Neural cell (in vitro differentiated cells): ENCODE data around the gene SAMD4B. TPM values are rescaled to one million over a fixed set of nuclear protein-coding genes. Genes with fewer than 3 reads are reported as not detected.

Experiments used
- H2AFZ ChIP-seq: fragments of 200-600, 300-800 bp; sonication (generic), shearing (Covaris generic); 2 replicates; pipeline ENCODE4 v1.6.0; 2014; ENCODE audit warnings: low read depth, mild to moderate bottlenecking, antibody characterized with exemption, low read length, moderate library complexity
- H3F3A ChIP-seq: fragments of 200-600 bp; shearing (Covaris generic); 2 replicates; pipeline ENCODE4 v1.6.1; 2016; ENCODE audit warnings: mild to moderate bottlenecking, moderate library complexity, mixed read lengths, antibody characterized with exemption, low read length; ENCODE audit not compliant: insufficient read depth, poor library complexity, severe bottlenecking
- H3K27ac ChIP-seq: fragments of 200-600, 300-800 bp; sonication (generic), shearing (Covaris generic); 2 replicates; pipeline ENCODE4 v1.5.1; 2014; ENCODE audit warnings: mild to moderate bottlenecking, low read length, moderate library complexity
- H3K27me3 ChIP-seq: fragments of 300-800, 200-600 bp; sonication (generic), shearing (Covaris generic); 2 replicates; pipeline ENCODE4 v1.6.0; 2014; ENCODE audit warnings: mild to moderate bottlenecking, low read depth, low read length, moderate library complexity; ENCODE audit not compliant: insufficient read depth
- H3K36me3 ChIP-seq: fragments of 300-800, 200-600 bp; sonication (generic), shearing (Covaris generic); 2 replicates; pipeline ENCODE4 v1.5.1; 2014; ENCODE audit warnings: mild to moderate bottlenecking, antibody characterized with exemption, low read length, moderate library complexity; ENCODE audit not compliant: insufficient read depth
- H3K4me2 ChIP-seq: fragments of 300-800, 200-600 bp; sonication (generic), shearing (Covaris generic); 2 replicates; pipeline ENCODE4 v1.6.0; 2014; ENCODE audit warnings: mild to moderate bottlenecking, low read length
- H3K4me3 ChIP-seq: fragments of 300-800, 200-600 bp; sonication (generic), shearing (Covaris generic); 2 replicates; pipeline ENCODE4 v1.5.1; 2014; ENCODE audit warnings: mild to moderate bottlenecking, low read length, moderate library complexity
- H3K79me2 ChIP-seq: fragments of 200-600 bp; shearing (Covaris generic); replicated peaks from 2 replicates; pipeline ENCODE4 v1.6.0; 2014; ENCODE audit warnings: mild to moderate bottlenecking, low read length, moderate library complexity; ENCODE audit not compliant: insufficient read depth
- H3K9ac ChIP-seq: fragments of 300-800, 200-600 bp; sonication (generic), shearing (Covaris generic); 2 replicates; pipeline ENCODE4 v1.6.1; 2016; ENCODE audit warnings: mild to moderate bottlenecking, low read length, mixed read lengths
- H3K9me2 ChIP-seq: fragments of 200-600 bp; shearing (Covaris generic); 2 replicates; pipeline ENCODE4 v1.6.1; 2016; ENCODE audit warnings: mild to moderate bottlenecking, low read length, mixed read lengths; ENCODE audit not compliant: insufficient read depth
- H3K9me3 ChIP-seq: fragments of 200-600, 300-800 bp; sonication (generic), shearing (Covaris generic); 2 replicates; pipeline ENCODE4 v1.6.1; 2016; ENCODE audit warnings: mild to moderate bottlenecking, mixed run types, low read length, moderate library complexity, mixed read lengths
- H4K20me1 ChIP-seq: fragments of 200-600 bp; shearing (Covaris generic); 2 replicates; pipeline ENCODE4 v1.6.1; 2016; ENCODE audit warnings: mild to moderate bottlenecking, mixed run types; ENCODE audit not compliant: insufficient read depth
- EP300 ChIP-seq: fragments of 450-650 bp; conservative IDR thresholded peaks from 2 replicates; pipeline ENCODE4 v1.6.1; 2014; ENCODE audit warnings: antibody characterized with exemption, mild to moderate bottlenecking, moderate library complexity; ENCODE audit not compliant: poor library complexity, severe bottlenecking
- EZH2 ChIP-seq: fragments of 200-600, 300-800 bp; shearing (Covaris generic), sonication (generic); IDR thresholded peaks from 2 replicates; pipeline ENCODE4 v1.6.1; 2014; ENCODE audit warnings: antibody characterized with exemption, low read length, borderline replicate concordance, mild to moderate bottlenecking; ENCODE audit not compliant: insufficient read depth, poor library complexity, severe bottlenecking
- MXI1 ChIP-seq: fragments of 450-650 bp; conservative IDR thresholded peaks from 2 replicates; pipeline ENCODE4 v1.6.1; 2014; ENCODE audit warnings: antibody characterized with exemption, mild to moderate bottlenecking; ENCODE audit not compliant: poor library complexity, severe bottlenecking
- POLR2AphosphoS5 ChIP-seq: IDR thresholded peaks from 2 replicates; pipeline ENCODE4 v1.6.1; 2012
- RAD21 ChIP-seq: fragments of 450-650 bp; conservative IDR thresholded peaks from 2 replicates; pipeline ENCODE4 v1.6.1; 2014; ENCODE audit warnings: antibody characterized with exemption, mild to moderate bottlenecking, moderate library complexity
- SMC3 ChIP-seq: fragments of 450-650 bp; conservative IDR thresholded peaks from 2 replicates; pipeline ENCODE4 v1.6.1; 2014; ENCODE audit warnings: antibody characterized with exemption, mild to moderate bottlenecking, moderate library complexity; ENCODE audit not compliant: poor library complexity
- TAF1 ChIP-seq: IDR thresholded peaks from 2 replicates; pipeline ENCODE4 v1.6.1; 2012; ENCODE audit warnings: low read depth
- polyA plus RNA-seq: library from polyadenylated mRNA; depleted of rRNA; stranded (reverse); fragments of >200 nt; gene quantifications from 2 replicates; pipeline ENCODE4 v1.2.3, GENCODE V29; 2014
- TF ChIP-seq, protein P1 (sequence below): IDR thresholded peaks from 2 replicates; pipeline ENCODE4 v1.6.1; 2012; ENCODE audit warnings: borderline replicate concordance
- TF ChIP-seq, protein P2 (sequence below): fragments of 450-650 bp; IDR thresholded peaks from 2 replicates; pipeline ENCODE4 v1.5.1; 2014; ENCODE audit warnings: antibody characterized with exemption, mild to moderate bottlenecking, moderate library complexity; ENCODE audit not compliant: poor library complexity, severe bottlenecking

Gene SAMD4B
- polyA plus RNA-seq, 1 donor from 2014 or later: 19.3 TPM

DNA sequence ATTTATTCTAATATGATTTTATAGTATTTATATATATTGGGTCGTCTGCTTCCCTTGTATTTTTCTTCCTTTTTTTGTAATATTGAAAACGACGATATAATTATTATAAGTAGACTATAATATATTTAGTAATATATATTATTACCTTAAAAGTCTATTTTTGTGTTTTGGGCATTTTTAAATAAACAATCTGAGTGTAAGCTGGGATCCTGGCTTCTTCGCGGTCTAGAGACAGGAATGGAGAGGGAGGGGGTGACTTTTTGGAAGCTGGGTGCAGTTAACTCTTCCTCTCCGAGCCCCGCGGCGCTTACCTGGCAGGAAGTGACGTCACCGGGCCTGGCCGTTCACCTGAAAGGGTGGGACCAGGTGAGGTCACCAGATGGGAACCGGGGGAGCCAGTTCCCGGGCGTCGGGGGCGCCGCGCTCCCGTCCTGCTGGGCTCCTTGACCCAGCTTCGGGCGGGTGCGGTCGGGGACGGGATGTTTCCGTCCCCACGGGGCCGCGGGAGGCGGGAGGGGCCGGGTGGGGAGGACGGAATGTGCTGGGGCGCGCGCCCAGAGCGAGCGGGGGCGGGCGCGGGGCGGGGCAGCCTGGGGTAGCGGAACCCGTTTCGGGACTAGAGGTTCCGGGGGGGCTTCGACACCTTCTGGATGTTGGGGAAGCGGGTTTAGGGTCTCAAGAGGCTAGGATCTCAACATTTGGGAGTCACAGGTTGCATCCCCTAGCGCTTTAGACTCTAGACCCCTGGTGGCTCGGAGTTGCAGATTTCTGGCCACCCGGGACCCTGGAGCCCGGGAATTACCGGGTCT, 67.2 kb downstream of the SAMD4B start:
- peak overlapping the region; percentile 35 for H3K4me2 ChIP-seq
- H3K9me3 ChIP-seq: no peaks in the 10 kb centered on the region
- no peak for TF ChIP-seq SMC3
- TF ChIP-seq EP300: no peak
- TF ChIP-seq RAD21: no peak
- TF ChIP-seq EZH2: no peak
- TF ChIP-seq, protein P1, sequence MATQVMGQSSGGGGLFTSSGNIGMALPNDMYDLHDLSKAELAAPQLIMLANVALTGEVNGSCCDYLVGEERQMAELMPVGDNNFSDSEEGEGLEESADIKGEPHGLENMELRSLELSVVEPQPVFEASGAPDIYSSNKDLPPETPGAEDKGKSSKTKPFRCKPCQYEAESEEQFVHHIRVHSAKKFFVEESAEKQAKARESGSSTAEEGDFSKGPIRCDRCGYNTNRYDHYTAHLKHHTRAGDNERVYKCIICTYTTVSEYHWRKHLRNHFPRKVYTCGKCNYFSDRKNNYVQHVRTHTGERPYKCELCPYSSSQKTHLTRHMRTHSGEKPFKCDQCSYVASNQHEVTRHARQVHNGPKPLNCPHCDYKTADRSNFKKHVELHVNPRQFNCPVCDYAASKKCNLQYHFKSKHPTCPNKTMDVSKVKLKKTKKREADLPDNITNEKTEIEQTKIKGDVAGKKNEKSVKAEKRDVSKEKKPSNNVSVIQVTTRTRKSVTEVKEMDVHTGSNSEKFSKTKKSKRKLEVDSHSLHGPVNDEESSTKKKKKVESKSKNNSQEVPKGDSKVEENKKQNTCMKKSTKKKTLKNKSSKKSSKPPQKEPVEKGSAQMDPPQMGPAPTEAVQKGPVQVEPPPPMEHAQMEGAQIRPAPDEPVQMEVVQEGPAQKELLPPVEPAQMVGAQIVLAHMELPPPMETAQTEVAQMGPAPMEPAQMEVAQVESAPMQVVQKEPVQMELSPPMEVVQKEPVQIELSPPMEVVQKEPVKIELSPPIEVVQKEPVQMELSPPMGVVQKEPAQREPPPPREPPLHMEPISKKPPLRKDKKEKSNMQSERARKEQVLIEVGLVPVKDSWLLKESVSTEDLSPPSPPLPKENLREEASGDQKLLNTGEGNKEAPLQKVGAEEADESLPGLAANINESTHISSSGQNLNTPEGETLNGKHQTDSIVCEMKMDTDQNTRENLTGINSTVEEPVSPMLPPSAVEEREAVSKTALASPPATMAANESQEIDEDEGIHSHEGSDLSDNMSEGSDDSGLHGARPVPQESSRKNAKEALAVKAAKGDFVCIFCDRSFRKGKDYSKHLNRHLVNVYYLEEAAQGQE: no peak
- no peak for TF ChIP-seq POLR2AphosphoS5
- H3K27me3 ChIP-seq: peaks cover 52% of the 10 kb centered on the region
- H4K20me1 ChIP-seq: no peaks in the 10 kb centered on the region
- peaks cover 9% of the 10 kb centered on the region for H3K79me2 ChIP-seq
- H3K27ac ChIP-seq: no peak overlapping the region
- H3K9me2 ChIP-seq: no peaks in the 10 kb centered on the region
- no peaks in the 10 kb centered on the region for H3K36me3 ChIP-seq
- H3K9ac ChIP-seq: peak overlapping the region; percentile 52
- no peak overlapping the region for H2AFZ ChIP-seq
- H3F3A ChIP-seq: no peaks in the 10 kb centered on the region
- H3K4me3 ChIP-seq: peak overlapping the region; percentile 67

DNA sequence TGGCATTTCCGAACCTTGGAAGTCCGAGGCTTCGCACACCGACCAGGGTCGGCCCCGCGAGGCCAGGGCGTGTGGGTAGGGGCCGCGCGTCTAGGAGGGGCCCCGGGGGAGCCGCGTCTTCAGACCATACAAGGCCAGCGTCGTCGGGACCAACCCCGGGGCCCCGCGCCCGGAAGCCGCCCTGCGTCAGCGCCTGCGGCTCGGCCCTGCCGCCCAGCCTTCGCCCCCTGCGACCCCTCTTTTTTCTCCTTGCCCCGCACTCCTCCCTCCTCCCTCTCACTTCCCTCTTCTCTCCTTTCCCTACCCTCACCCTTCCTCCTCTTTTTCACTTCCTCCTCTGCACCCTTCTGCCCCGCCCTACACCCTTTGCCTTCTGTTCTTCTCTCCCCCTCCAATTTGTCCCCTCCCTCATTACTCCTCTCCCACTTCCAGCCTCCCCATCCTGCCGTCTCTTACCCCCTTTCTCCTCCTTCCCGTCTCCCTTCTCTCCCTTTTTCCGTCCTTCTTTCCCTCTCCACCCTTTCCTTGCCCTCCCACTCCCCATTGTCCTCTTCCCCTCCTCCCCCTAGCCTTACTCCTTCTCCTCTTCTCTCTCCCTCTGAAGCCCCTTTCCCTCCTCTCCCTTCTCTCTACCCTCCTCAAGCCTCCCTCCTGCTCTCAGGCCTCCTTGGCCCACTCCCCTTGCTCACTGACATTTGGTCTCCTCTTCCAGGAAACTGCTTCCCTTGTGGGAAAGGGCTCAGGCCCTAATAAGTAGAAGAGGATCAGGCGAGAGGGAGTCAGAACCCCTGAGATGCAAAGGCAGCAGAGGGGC, 68.0 kb downstream of the SAMD4B start:
- H3K4me2 ChIP-seq: no peak overlapping the region
- TF ChIP-seq RAD21: no peak
- no peak for TF ChIP-seq TAF1
- TF ChIP-seq EZH2: no peak
- TF ChIP-seq, protein P2, sequence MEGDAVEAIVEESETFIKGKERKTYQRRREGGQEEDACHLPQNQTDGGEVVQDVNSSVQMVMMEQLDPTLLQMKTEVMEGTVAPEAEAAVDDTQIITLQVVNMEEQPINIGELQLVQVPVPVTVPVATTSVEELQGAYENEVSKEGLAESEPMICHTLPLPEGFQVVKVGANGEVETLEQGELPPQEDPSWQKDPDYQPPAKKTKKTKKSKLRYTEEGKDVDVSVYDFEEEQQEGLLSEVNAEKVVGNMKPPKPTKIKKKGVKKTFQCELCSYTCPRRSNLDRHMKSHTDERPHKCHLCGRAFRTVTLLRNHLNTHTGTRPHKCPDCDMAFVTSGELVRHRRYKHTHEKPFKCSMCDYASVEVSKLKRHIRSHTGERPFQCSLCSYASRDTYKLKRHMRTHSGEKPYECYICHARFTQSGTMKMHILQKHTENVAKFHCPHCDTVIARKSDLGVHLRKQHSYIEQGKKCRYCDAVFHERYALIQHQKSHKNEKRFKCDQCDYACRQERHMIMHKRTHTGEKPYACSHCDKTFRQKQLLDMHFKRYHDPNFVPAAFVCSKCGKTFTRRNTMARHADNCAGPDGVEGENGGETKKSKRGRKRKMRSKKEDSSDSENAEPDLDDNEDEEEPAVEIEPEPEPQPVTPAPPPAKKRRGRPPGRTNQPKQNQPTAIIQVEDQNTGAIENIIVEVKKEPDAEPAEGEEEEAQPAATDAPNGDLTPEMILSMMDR: no peak
- TF ChIP-seq MXI1: no peak
- no peak for TF ChIP-seq SMC3
- TF ChIP-seq, protein P1: no peak
- TF ChIP-seq POLR2AphosphoS5: no peak
- no peak for TF ChIP-seq EP300
- no peak overlapping the region for H2AFZ ChIP-seq

More for the DNA sequence above, 68.0 kb downstream of the SAMD4B start:
- no peaks in the 10 kb centered on the region for H3F3A ChIP-seq
- no peak overlapping the region for H3K27ac ChIP-seq
- H3K79me2 ChIP-seq: peaks cover 18% of the 10 kb centered on the region
- no peaks in the 10 kb centered on the region for H3K36me3 ChIP-seq
- peak overlapping the region; percentile 67 for H3K4me3 ChIP-seq
- no peaks in the 10 kb centered on the region for H3K9me2 ChIP-seq
- no peaks in the 10 kb centered on the region for H4K20me1 ChIP-seq
- H3K27me3 ChIP-seq: peaks cover 52% of the 10 kb centered on the region
- H3K9ac ChIP-seq: peak overlapping the region; percentile 52
- H3K9me3 ChIP-seq: no peaks in the 10 kb centered on the region
